Measurements from ENCODE around the gene PSMA8.
"Not testable (repeated sequence)": the region's sequence is repeated elsewhere in the genome, so short reads cannot be mapped to it uniquely, and the experiment has no call there.

DNA sequence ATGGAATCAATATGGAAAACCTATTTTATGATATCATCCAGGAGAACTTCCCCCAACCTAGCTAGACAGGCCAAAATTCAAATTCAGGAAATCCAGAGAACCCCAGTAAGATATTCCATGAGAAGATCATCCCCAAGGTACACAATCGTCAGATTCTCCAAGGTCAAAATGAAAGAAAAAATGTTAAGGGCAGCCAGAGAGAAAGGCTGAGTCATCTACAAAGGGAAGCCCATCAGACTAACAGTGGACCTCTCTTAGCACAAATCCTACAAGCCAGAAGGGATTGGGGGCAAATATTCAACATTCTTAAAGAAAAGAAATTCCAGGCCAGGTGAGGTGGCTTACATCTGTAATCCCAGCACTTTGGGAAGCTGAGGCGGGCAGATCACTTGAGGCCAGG, 11.7 kb upstream of the PSMA8 start:
- TF ChIP-seq, protein P1, sequence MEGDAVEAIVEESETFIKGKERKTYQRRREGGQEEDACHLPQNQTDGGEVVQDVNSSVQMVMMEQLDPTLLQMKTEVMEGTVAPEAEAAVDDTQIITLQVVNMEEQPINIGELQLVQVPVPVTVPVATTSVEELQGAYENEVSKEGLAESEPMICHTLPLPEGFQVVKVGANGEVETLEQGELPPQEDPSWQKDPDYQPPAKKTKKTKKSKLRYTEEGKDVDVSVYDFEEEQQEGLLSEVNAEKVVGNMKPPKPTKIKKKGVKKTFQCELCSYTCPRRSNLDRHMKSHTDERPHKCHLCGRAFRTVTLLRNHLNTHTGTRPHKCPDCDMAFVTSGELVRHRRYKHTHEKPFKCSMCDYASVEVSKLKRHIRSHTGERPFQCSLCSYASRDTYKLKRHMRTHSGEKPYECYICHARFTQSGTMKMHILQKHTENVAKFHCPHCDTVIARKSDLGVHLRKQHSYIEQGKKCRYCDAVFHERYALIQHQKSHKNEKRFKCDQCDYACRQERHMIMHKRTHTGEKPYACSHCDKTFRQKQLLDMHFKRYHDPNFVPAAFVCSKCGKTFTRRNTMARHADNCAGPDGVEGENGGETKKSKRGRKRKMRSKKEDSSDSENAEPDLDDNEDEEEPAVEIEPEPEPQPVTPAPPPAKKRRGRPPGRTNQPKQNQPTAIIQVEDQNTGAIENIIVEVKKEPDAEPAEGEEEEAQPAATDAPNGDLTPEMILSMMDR (IDR thresholded peaks at IDR 0.05; ENCODE audit: insufficient read depth, low read depth, low read length) = not testable (repeated sequence)
- TF ChIP-seq EZH2 (IDR thresholded peaks at IDR 0.05; ENCODE audit: insufficient read depth, low read length) = not testable (repeated sequence)
